ENCODE data around the gene DNAJC6.

GRCh38 chr1:65279070-65279779, 30.1 kb upstream of the DNAJC6 start:
- TF ChIP-seq CTCF (IDR thresholded peaks at IDR 0.05; ENCODE audit: insufficient read depth, low read length, poor library complexity, severe bottlenecking) (no peak), EZH2phosphoT487 (conservative IDR thresholded peaks at IDR 0.05; ENCODE audit: low read length) (no peak)
